Measurements from ENCODE around the gene NAB2.

Gene NAB2

GRCh38 chr12:57044468-57044867 lies 44.4 kb upstream of the NAB2 start:
- TF ChIP-seq FOXP2 (optimal IDR thresholded peaks at IDR 0.05; ENCODE audit: borderline replicate concordance, extremely low read depth, extremely low read length, insufficient read depth) (no peak), SIN3A (IDR thresholded peaks at IDR 0.05; ENCODE audit: borderline replicate concordance, insufficient read depth, low read length) (no peak), TAF1 (IDR thresholded peaks at IDR 0.05; ENCODE audit: borderline replicate concordance, insufficient read depth, low read length) (no peak), REST (IDR thresholded peaks at IDR 0.05; ENCODE audit: insufficient read depth in 1 of 2, low read depth in 2 of 2, low read length in 2 of 2) (no peak), POLR2AphosphoS5 (IDR thresholded peaks at IDR 0.05; ENCODE audit: low read depth, low read length) (no peak)

- no peak for TF ChIP-seq TAF1 (IDR thresholded peaks at IDR 0.05; ENCODE audit: borderline replicate concordance, insufficient read depth, low read length)
- TF ChIP-seq POLR2AphosphoS5 (IDR thresholded peaks at IDR 0.05; ENCODE audit: low read depth, low read length): no peak
- TF ChIP-seq FOXP2 (optimal IDR thresholded peaks at IDR 0.05; ENCODE audit: borderline replicate concordance, extremely low read depth, extremely low read length, insufficient read depth): no peak
- no peak for TF ChIP-seq SIN3A (IDR thresholded peaks at IDR 0.05; ENCODE audit: borderline replicate concordance, insufficient read depth, low read length)
- TF ChIP-seq REST (IDR thresholded peaks at IDR 0.05; ENCODE audit: insufficient read depth in 1 of 2, low read depth in 2 of 2, low read length in 2 of 2): no peak
Observed at GRCh38 chr12:57044889-57045288, 44.0 kb upstream of the NAB2 start.

- TF ChIP-seq TAF1 (IDR thresholded peaks at IDR 0.05; ENCODE audit: borderline replicate concordance, insufficient read depth, low read length) (no peak), SIN3A (IDR thresholded peaks at IDR 0.05; ENCODE audit: borderline replicate concordance, insufficient read depth, low read length) (no peak), POLR2AphosphoS5 (IDR thresholded peaks at IDR 0.05; ENCODE audit: low read depth, low read length) (no peak), REST (IDR thresholded peaks at IDR 0.05; ENCODE audit: insufficient read depth in 1 of 2, low read depth in 2 of 2, low read length in 2 of 2) (no peak)
Observed at GRCh38 chr12:57046086-57046791, 42.7 kb upstream of the NAB2 start.

GRCh38 chr12:57046947-57047890 lies 41.7 kb upstream of the NAB2 start:
- TF ChIP-seq FOXP2 (optimal IDR thresholded peaks at IDR 0.05; ENCODE audit: borderline replicate concordance, extremely low read depth, extremely low read length, insufficient read depth): no peak
- TF ChIP-seq SIN3A (IDR thresholded peaks at IDR 0.05; ENCODE audit: borderline replicate concordance, insufficient read depth, low read length): no peak
- no peak for TF ChIP-seq TAF1 (IDR thresholded peaks at IDR 0.05; ENCODE audit: borderline replicate concordance, insufficient read depth, low read length)
- TF ChIP-seq POLR2AphosphoS5 (IDR thresholded peaks at IDR 0.05; ENCODE audit: low read depth, low read length): no peak
- no peak for TF ChIP-seq REST (IDR thresholded peaks at IDR 0.05; ENCODE audit: insufficient read depth in 1 of 2, low read depth in 2 of 2, low read length in 2 of 2)
